HepG2 (cell line): Measurements from ENCODE around the gene SUSD4. TPM values are rescaled to one million over a fixed set of nuclear protein-coding genes. Genes with fewer than 3 reads are reported as not detected.

Source experiments
- ATAC-seq: fragments of 200-7000 bp; cut with Tn5 transposase; 3 replicates; pipeline ENCODE4 v1.9.1; 2020; ENCODE audit warnings: mild to moderate bottlenecking, moderate library complexity
- BruUV-seq: library from RNA; stranded (reverse); fragments of 400-500 nt; replicated peaks from 2 replicates; lab custom pipeline; 2021; lab: Mats Ljungman, UMichigan
- CTCF ChIA-PET: fragments of 300-600 bp; formaldehyde crosslinking; extraction: SDS; loops from one replicate; lab custom pipeline; 2021; ENCODE audit warnings: low total read pairs, inconsistent platforms, low intra/inter-chr PET ratio; lab: Yijun Ruan, JAX
- POLR2A ChIA-PET: fragments of 350-600 bp; sonication (Branson Sonifier 250); formaldehyde crosslinking; loops from one replicate; lab custom pipeline; 2020; ENCODE audit warnings: antibody characterized with exemption, inconsistent platforms; lab: Yijun Ruan, JAX
- DNase-seq: peaks from one replicate; pipeline ENCODE4 v3.0.0-alpha.2; 2015; ENCODE audit warnings: low spot score
- FAIRE-seq: peaks from 3 replicates; lab custom pipeline; 2011; peaks lifted over from hg19 to GRCh38; lab: Jason Lieb, UNC
- H2AFZ ChIP-seq: one replicate; pipeline ENCODE4 v1.6.1; 2011; ENCODE audit warnings: low read length, inconsistent platforms
- H3K27ac ChIP-seq: fragments of 300-600 bp; 3 replicates; pipeline ENCODE4 v1.8.0; 2011; ENCODE audit warnings: mixed run types, mild to moderate bottlenecking, mixed read lengths, low read length, inconsistent platforms; ENCODE audit not compliant: insufficient read depth; ENCODE audit errors: extremely low read length
- H3K27me3 ChIP-seq, 2 experiments: fragments of 200-600 bp in 1 of 2; 2 replicates in 1 of 2; 3 replicates in 1 of 2; pipeline versions ENCODE4 v1.6.0 to v1.8.0; 2011; ENCODE audit warnings: low read length in 2 of 2, mild to moderate bottlenecking in 2 of 2, moderate library complexity in 2 of 2, inconsistent platforms in 1 of 2; ENCODE audit not compliant: insufficient read depth in 2 of 2, control insufficient read depth in 1 of 2
- H3K36me3 ChIP-seq, 2 experiments: fragments of 200-600 bp in 1 of 2; replicated peaks in 1 of 2; 2 replicates in 1 of 2; 3 replicates in 1 of 2; pipeline versions ENCODE4 v1.5.1 to v1.8.0; 2011; ENCODE audit warnings: low read length in 2 of 2, inconsistent platforms in 1 of 2; ENCODE audit not compliant: insufficient read depth in 2 of 2, control insufficient read depth in 1 of 2
- H3K4me1 ChIP-seq: 2 replicates; pipeline ENCODE4 v1.5.1; 2012; ENCODE audit warnings: low read length, inconsistent platforms; ENCODE audit not compliant: insufficient read depth
- H3K4me2 ChIP-seq: 2 replicates; pipeline ENCODE4 v1.6.0; 2011; ENCODE audit warnings: low read depth, low read length, inconsistent platforms
- H3K4me3 ChIP-seq, 3 experiments: fragments of 200-600 bp in 1 of 3; sonication (generic), shearing (Covaris generic) in 1 of 3; replicated peaks in 1 of 3; 2 replicates each; pipeline ENCODE4 v1.5.1; 2011 to 2016; ENCODE audit warnings: low read length in 3 of 3, inconsistent platforms in 2 of 3, low read depth in 2 of 3, mild to moderate bottlenecking in 2 of 3, control low read depth in 1 of 3, mixed read lengths in 1 of 3; ENCODE audit not compliant: insufficient read depth in 1 of 3
- H3K79me2 ChIP-seq: one replicate; pipeline ENCODE4 v1.6.1; 2011; ENCODE audit warnings: low read length, inconsistent platforms; ENCODE audit not compliant: insufficient read depth
- H3K9ac ChIP-seq: 2 replicates; pipeline ENCODE4 v1.6.0; 2011; ENCODE audit warnings: mild to moderate bottlenecking, low read depth, low read length, inconsistent platforms; ENCODE audit not compliant: insufficient read depth
- H3K9me3 ChIP-seq: 2 replicates; pipeline ENCODE4 v1.5.1; 2012; ENCODE audit warnings: mild to moderate bottlenecking, low read length
- H4K20me1 ChIP-seq: 2 replicates; pipeline ENCODE4 v1.6.0; 2011; ENCODE audit warnings: inconsistent platforms, mild to moderate bottlenecking, low read length, moderate library complexity; ENCODE audit not compliant: insufficient read depth
- BRD4 ChIP-seq: sonication (generic); formaldehyde crosslinking; IDR thresholded peaks from 2 replicates; pipeline ENCODE4 v1.4.0; 2020; ENCODE audit warnings: missing genetic modification reagents
- CREBL2 ChIP-seq: sonication (generic); formaldehyde crosslinking; IDR thresholded peaks from 2 replicates; pipeline ENCODE4 v1.8.1; 2023; ENCODE audit warnings: missing genetic modification reagents, mild to moderate bottlenecking, borderline replicate concordance
- HNF1B ChIP-seq: sonication (generic); formaldehyde crosslinking; IDR thresholded peaks from 2 replicates; pipeline ENCODE4 v1.5.1; 2020; ENCODE audit warnings: mild to moderate bottlenecking, moderate library complexity, missing genetic modification reagents
- MIXL1 ChIP-seq: IDR thresholded peaks from 2 replicates; pipeline ENCODE4 v1.6.1; 2016
- POLR2A ChIP-seq, 2 experiments: IDR thresholded peaks; 2 replicates each; pipeline ENCODE4 v1.6.1; 2011; ENCODE audit warnings: low read depth in 2 of 2, low read length in 2 of 2, mild to moderate bottlenecking in 1 of 2, moderate library complexity in 1 of 2; ENCODE audit not compliant: insufficient read depth in 1 of 2
- PTBP1 ChIP-seq: fragments of 200-400 bp; formaldehyde crosslinking; IDR thresholded peaks from 2 replicates; pipeline ENCODE4 v1.6.1; 2018; ENCODE audit warnings: low read length, low read depth; ENCODE audit not compliant: poor library complexity, severe bottlenecking
- SETDB1 ChIP-seq: sonication (generic); formaldehyde crosslinking; IDR thresholded peaks from 2 replicates; pipeline ENCODE4 v1.5.1; 2020; ENCODE audit warnings: missing genetic modification reagents, mild to moderate bottlenecking, borderline replicate concordance
- SKI ChIP-seq: fragments of 450-650 bp; IDR thresholded peaks from one replicate; pipeline ENCODE4 v1.6.1; 2018; ENCODE audit warnings: mild to moderate bottlenecking; ENCODE audit not compliant: partially characterized antibody
- SRY ChIP-seq: sonication (generic); formaldehyde crosslinking; IDR thresholded peaks from 2 replicates; pipeline ENCODE4 v1.8.0; 2022; ENCODE audit warnings: mild to moderate bottlenecking, missing genetic modification reagents
- ZFP37 ChIP-seq: sonication (generic); formaldehyde crosslinking; IDR thresholded peaks from 2 replicates; pipeline ENCODE4 v1.4.0; 2020; ENCODE audit warnings: missing genetic modification reagents, borderline replicate concordance
- ZNF230 ChIP-seq: sonication (generic); formaldehyde crosslinking; IDR thresholded peaks from 2 replicates; pipeline ENCODE4 v1.4.0; 2020; ENCODE audit warnings: mild to moderate bottlenecking, missing genetic modification reagents
- ZNF496 ChIP-seq: sonication (generic); formaldehyde crosslinking; IDR thresholded peaks from 2 replicates; pipeline ENCODE4 v1.8.1; 2023; ENCODE audit warnings: mild to moderate bottlenecking, moderate library complexity, missing genetic modification reagents; ENCODE audit not compliant: insufficient replicate concordance
- ZNF501 ChIP-seq: sonication (generic); formaldehyde crosslinking; IDR thresholded peaks from 2 replicates; pipeline ENCODE4 v1.5.1; 2020; ENCODE audit warnings: mild to moderate bottlenecking, moderate library complexity, missing genetic modification reagents
- ZNF552 ChIP-seq: sonication (generic); formaldehyde crosslinking; IDR thresholded peaks from 2 replicates; pipeline ENCODE4 v1.9.0; 2022; ENCODE audit warnings: missing genetic modification reagents, mild to moderate bottlenecking, borderline replicate concordance
- ZNF660 ChIP-seq: sonication (generic); formaldehyde crosslinking; IDR thresholded peaks from 2 replicates; pipeline ENCODE4 v1.5.1; 2020; ENCODE audit warnings: mild to moderate bottlenecking, low read depth, missing genetic modification reagents, borderline replicate concordance
- ZNF816 ChIP-seq: sonication (generic); formaldehyde crosslinking; IDR thresholded peaks from 2 replicates; pipeline ENCODE4 v1.8.0; 2022; ENCODE audit warnings: missing genetic modification reagents, mild to moderate bottlenecking, borderline replicate concordance
- ZSCAN30 ChIP-seq: sonication (generic); formaldehyde crosslinking; IDR thresholded peaks from 2 replicates; pipeline ENCODE4 v1.5.0; 2020; ENCODE audit warnings: mild to moderate bottlenecking, missing genetic modification reagents
- WGBS: methylation state at CpG from one replicate; pipeline ENCODE4 v1.1.6; 2017; ENCODE audit warnings: low lambda C conversion rate; 5-methylcytosine and 5-hydroxymethylcytosine counted together
- in situ Hi-C: cut with HindIII; loops from 2 replicates; pipeline ENCODE4 v1.10.0; 2017; ENCODE audit warnings: low pct_unique_long_range_greater_than_20kb; ENCODE audit not compliant: extremely low pct_ligation_motif_present
- intact Hi-C: fragments of 100-400 bp; cut with micrococcal nuclease; formaldehyde crosslinking; loops from one replicate; pipeline ENCODE4 v1.10.0; 2022; ENCODE audit not compliant: unreplicated experiment
- polyA plus RNA-seq, 8 experiments: library from polyadenylated mRNA; depleted of rRNA in 3 of 8; stranded (reverse) in 7 of 8; unstranded in 1 of 8; fragments of >200 nt; fragmentation: Illumina TruSeq in 4 of 8; extraction: Trizol in 4 of 8; gene quantifications; 2 replicates each; pipeline versions ENCODE4 v1.2.1 to v1.2.3, GENCODE V29; 2011 to 2016; ENCODE audit warnings: low read depth in 4 of 8, missing spikeins in 1 of 8, mixed read lengths in 1 of 8; ENCODE audit not compliant: insufficient read depth in 1 of 8
- total RNA-seq, 5 experiments: library from RNA; depleted of rRNA; stranded (reverse); fragments of >200 nt; fragmentation: Illumina TruSeq; extraction: Trizol; gene quantifications; 2 replicates each; pipeline ENCODE4 v1.2.3, GENCODE V29; 2016; ENCODE audit warnings: low read depth in 1 of 5
- TF ChIP-seq, protein P1 (sequence below): sonication (generic); formaldehyde crosslinking; IDR thresholded peaks from 2 replicates; pipeline ENCODE4 v1.4.0; 2020; ENCODE audit warnings: missing genetic modification reagents
- TF ChIP-seq, protein P2 (sequence below): sonication (generic); formaldehyde crosslinking; IDR thresholded peaks from 2 replicates; pipeline ENCODE4 v1.5.0; 2020; ENCODE audit warnings: missing genetic modification reagents, mild to moderate bottlenecking, borderline replicate concordance
- TF ChIP-seq, protein P3 (sequence below): sonication (generic); formaldehyde crosslinking; IDR thresholded peaks from 2 replicates; pipeline ENCODE4 v1.5.0; 2020; ENCODE audit warnings: missing genetic modification reagents, mild to moderate bottlenecking, borderline replicate concordance

SUSD4 gene
- total and polyA plus RNA-seq, 2 of the 13 experiments (the other 11 are each of a cell fraction or from before 2014, with no cell fraction given): not detected

DNA sequence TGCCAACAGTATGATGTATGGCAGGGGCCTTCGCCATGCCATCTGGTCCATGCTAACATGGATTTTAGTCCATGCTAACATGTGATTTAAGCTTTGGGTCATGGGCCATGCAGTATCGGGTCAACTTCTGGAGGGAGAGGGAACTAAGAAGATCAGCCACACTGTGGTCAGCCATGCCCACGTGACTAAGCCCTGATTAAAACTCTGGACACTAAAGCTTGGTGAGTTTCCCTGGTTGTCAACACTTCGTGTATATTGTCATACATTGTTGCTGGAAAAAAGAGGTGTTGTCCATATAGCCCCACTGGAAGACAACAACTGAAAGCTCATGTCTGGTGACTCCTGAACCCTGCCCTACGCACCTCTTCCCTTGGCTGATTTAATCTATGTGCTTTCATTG is 90.5 kb downstream of the SUSD4 start:
- ChIA-PET CTCF (no interaction called here), POLR2A (no interaction called here)
- Histone ChIP-seq H3K4me3 (no peak overlapping the region), H3K9me3 (no peaks in the 10 kb centered on the region), H3K9ac (no peak overlapping the region), H3K79me2 (no peaks in the 10 kb centered on the region), H3K27me3 (no peaks in the 10 kb centered on the region; a peak in 1 of 5 replicates), H3K4me1 (peaks cover 9% of the 10 kb centered on the region; the same call in 1 of the 2 replicates), H3K27ac (no peak overlapping the region), H3K4me2 (no peak overlapping the region), H2AFZ (no peak overlapping the region), H4K20me1 (no peaks in the 10 kb centered on the region), H3K36me3 (no peaks in the 10 kb centered on the region)
- intact Hi-C loops: no loop called here
- FAIRE-seq: no peak
- BruUV-seq: no TSS peak
- ATAC-seq: no peak
- TF ChIP-seq, protein P1, sequence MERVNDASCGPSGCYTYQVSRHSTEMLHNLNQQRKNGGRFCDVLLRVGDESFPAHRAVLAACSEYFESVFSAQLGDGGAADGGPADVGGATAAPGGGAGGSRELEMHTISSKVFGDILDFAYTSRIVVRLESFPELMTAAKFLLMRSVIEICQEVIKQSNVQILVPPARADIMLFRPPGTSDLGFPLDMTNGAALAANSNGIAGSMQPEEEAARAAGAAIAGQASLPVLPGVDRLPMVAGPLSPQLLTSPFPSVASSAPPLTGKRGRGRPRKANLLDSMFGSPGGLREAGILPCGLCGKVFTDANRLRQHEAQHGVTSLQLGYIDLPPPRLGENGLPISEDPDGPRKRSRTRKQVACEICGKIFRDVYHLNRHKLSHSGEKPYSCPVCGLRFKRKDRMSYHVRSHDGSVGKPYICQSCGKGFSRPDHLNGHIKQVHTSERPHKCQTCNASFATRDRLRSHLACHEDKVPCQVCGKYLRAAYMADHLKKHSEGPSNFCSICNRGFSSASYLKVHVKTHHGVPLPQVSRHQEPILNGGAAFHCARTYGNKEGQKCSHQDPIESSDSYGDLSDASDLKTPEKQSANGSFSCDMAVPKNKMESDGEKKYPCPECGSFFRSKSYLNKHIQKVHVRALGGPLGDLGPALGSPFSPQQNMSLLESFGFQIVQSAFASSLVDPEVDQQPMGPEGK (CRISPR knock-in tag): no peak
- TF ChIP-seq POLR2A (IDR thresholded peaks at IDR 0.05; ENCODE audit: insufficient read depth in 1 of 2, low read depth in 2 of 2, low read length in 2 of 2) (no peak), SETDB1 (CRISPR knock-in tag) (no peak), ZNF501 (CRISPR knock-in tag) (no peak), ZNF230 (CRISPR knock-in tag) (no peak), ZSCAN30 (CRISPR knock-in tag) (no peak), CREBL2 (CRISPR knock-in tag) (no peak), HNF1B (no peak), ZNF660 (no peak), SRY (CRISPR knock-in tag) (no peak), ZNF496 (CRISPR knock-in tag) (no peak), ZFP37 (no peak), ZNF816 (CRISPR knock-in tag) (no peak), PTBP1 (no peak), MIXL1 (CRISPR knock-in tag) (no peak), ZNF552 (CRISPR knock-in tag) (no peak), SKI (no peak), BRD4 (no peak)
- TF ChIP-seq, protein P2, sequence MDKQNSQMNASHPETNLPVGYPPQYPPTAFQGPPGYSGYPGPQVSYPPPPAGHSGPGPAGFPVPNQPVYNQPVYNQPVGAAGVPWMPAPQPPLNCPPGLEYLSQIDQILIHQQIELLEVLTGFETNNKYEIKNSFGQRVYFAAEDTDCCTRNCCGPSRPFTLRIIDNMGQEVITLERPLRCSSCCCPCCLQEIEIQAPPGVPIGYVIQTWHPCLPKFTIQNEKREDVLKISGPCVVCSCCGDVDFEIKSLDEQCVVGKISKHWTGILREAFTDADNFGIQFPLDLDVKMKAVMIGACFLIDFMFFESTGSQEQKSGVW (CRISPR knock-in tag): no peak
- TF ChIP-seq, protein P3, sequence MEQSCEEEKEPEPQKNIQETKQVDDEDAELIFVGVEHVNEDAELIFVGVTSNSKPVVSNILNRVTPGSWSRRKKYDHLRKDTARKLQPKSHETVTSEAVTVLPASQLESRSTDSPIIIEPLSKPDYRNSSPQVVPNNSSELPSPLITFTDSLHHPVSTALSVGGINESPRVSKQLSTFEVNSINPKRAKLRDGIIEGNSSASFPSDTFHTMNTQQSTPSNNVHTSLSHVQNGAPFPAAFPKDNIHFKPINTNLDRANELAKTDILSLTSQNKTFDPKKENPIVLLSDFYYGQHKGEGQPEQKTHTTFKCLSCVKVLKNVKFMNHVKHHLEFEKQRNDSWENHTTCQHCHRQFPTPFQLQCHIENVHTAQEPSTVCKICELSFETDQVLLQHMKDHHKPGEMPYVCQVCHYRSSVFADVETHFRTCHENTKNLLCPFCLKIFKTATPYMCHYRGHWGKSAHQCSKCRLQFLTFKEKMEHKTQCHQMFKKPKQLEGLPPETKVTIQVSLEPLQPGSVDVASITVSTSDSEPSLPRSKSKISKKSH (CRISPR knock-in tag): no peak
- in situ Hi-C loops: no loop called here
- no peak for DNase-seq
- WGBS: 39% methylated on average over 4 of the region's 5 CpGs
